ENCODE data around the gene GLI1.

DNA sequence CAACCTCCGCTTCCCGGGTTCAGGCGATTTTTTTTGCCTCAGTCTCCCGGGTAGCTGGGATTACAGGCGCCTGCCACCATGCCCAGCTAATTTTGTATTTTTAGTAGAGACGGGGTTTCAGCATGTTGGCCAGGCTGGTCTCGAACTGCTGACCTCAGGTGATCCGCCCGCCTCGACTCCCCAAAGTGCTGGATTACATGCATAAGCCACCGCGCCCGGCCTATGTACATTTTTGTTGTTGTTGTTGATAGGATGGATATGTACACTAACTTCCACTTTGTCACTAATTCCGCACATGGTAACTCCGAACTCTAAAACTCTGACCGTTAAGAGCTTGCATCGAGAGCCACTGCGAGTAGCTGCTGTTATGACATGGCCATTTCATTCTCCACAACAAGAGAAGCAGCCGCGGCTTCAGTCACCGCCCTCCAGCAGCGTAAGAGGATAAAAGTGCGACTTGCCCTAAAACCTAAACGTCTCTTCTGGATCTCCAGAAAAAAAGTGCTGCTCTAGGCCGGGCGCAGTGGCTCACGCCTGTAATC, 27.5 kb downstream of the GLI1 start:
- TF ChIP-seq, protein P1, sequence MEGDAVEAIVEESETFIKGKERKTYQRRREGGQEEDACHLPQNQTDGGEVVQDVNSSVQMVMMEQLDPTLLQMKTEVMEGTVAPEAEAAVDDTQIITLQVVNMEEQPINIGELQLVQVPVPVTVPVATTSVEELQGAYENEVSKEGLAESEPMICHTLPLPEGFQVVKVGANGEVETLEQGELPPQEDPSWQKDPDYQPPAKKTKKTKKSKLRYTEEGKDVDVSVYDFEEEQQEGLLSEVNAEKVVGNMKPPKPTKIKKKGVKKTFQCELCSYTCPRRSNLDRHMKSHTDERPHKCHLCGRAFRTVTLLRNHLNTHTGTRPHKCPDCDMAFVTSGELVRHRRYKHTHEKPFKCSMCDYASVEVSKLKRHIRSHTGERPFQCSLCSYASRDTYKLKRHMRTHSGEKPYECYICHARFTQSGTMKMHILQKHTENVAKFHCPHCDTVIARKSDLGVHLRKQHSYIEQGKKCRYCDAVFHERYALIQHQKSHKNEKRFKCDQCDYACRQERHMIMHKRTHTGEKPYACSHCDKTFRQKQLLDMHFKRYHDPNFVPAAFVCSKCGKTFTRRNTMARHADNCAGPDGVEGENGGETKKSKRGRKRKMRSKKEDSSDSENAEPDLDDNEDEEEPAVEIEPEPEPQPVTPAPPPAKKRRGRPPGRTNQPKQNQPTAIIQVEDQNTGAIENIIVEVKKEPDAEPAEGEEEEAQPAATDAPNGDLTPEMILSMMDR (IDR thresholded peaks at IDR 0.05; ENCODE audit: insufficient read depth, low read length, poor library complexity, severe bottlenecking), result no peak
- TF ChIP-seq EZH2phosphoT487 (conservative IDR thresholded peaks at IDR 0.05; ENCODE audit: low read length), result no peak
